SK-N-SH (cell line): Measurements from ENCODE around the gene TRAPPC2B. TPM values are rescaled to one million over a fixed set of nuclear protein-coding genes. Genes with fewer than 3 reads are reported as not detected.

Source experiments
- CTCF ChIA-PET: fragments of 300-600, 350-600 bp; formaldehyde crosslinking; extraction: SDS; loops from one replicate; lab custom pipeline; 2021; lab: Yijun Ruan, JAX
- POLR2A ChIA-PET: fragments of 350-600 bp; sonication (Branson Sonifier 250); formaldehyde crosslinking; extraction: SDS; loops from one replicate; lab custom pipeline; 2020; ENCODE audit warnings: antibody characterized with exemption, inconsistent platforms; lab: Yijun Ruan, JAX
- DNase-seq: peaks from one replicate; pipeline ENCODE4 v3.0.0; 2012
- H2AFZ ChIP-seq: fragments of 200-600 bp; sonication (generic); 2 replicates; pipeline ENCODE4 v1.8.1; 2016; ENCODE audit warnings: antibody characterized with exemption, mild to moderate bottlenecking, low read depth
- H3F3A ChIP-seq: fragments of 200-600 bp; sonication (generic); replicated peaks from 2 replicates; pipeline ENCODE3; 2016; ENCODE audit warnings: antibody characterized with exemption, mild to moderate bottlenecking; ENCODE audit not compliant: insufficient read depth
- H3K27ac ChIP-seq, 2 experiments: fragments of 200-500 bp in 1 of 2; fragments of 200-600 bp in 1 of 2; sonication (Bioruptor generic) in 1 of 2; sonication (generic), shearing (Covaris generic) in 1 of 2; 2 replicates each; pipeline versions ENCODE4 v1.5.1 to v1.6.1; 2014 to 2016; ENCODE audit warnings: low read depth in 2 of 2, inconsistent platforms in 1 of 2, low read length in 1 of 2, mild to moderate bottlenecking in 1 of 2, mixed read lengths in 1 of 2
- H3K27me3 ChIP-seq: fragments of 200-600 bp; sonication (generic), shearing (Covaris generic); 2 replicates; pipeline ENCODE4 v1.6.1; 2016; ENCODE audit warnings: mixed run types; ENCODE audit not compliant: insufficient read depth
- H3K36me3 ChIP-seq, 2 experiments: fragments of 200-500 bp in 1 of 2; fragments of 200-600 bp in 1 of 2; sonication (Bioruptor generic) in 1 of 2; sonication (generic) in 1 of 2; replicated peaks in 1 of 2; 2 replicates each; pipeline versions ENCODE3 to v1.5.1; 2014 to 2016; ENCODE audit warnings: low read length in 1 of 2, mild to moderate bottlenecking in 1 of 2; ENCODE audit not compliant: insufficient read depth in 2 of 2, control insufficient read depth in 1 of 2
- H3K4me1 ChIP-seq, 2 experiments: fragments of 200-500 bp in 1 of 2; fragments of 200-600 bp in 1 of 2; sonication (Bioruptor generic) in 1 of 2; sonication (generic), shearing (Covaris generic) in 1 of 2; 2 replicates each; pipeline versions ENCODE4 v1.5.1 to v1.6.1; 2014 to 2016; ENCODE audit warnings: low read depth in 1 of 2, low read length in 1 of 2, mixed run types in 1 of 2; ENCODE audit not compliant: insufficient read depth in 2 of 2, control insufficient read depth in 1 of 2
- H3K4me2 ChIP-seq: fragments of 200-600 bp; sonication (generic), shearing (Covaris generic); 2 replicates; pipeline ENCODE4 v1.6.1; 2017; ENCODE audit warnings: mixed run types
- H3K4me3 ChIP-seq, 2 experiments: fragments of 200-500 bp in 1 of 2; fragments of 200-600 bp in 1 of 2; sonication (Bioruptor generic) in 1 of 2; sonication (generic), shearing (Covaris generic) in 1 of 2; 2 replicates each; pipeline versions ENCODE4 v1.5.1 to v1.8.1; 2014 to 2016; ENCODE audit warnings: low read depth in 2 of 2, inconsistent platforms in 1 of 2, low read length in 1 of 2, mild to moderate bottlenecking in 1 of 2, mixed read lengths in 1 of 2, moderate library complexity in 1 of 2
- H3K79me2 ChIP-seq: fragments of 200-600 bp; sonication (generic); 2 replicates; pipeline ENCODE4 v1.8.1; 2017; ENCODE audit warnings: mild to moderate bottlenecking; ENCODE audit not compliant: insufficient read depth
- H3K9ac ChIP-seq: fragments of 200-600 bp; sonication (generic); 2 replicates; pipeline ENCODE4 v1.6.1; 2017; ENCODE audit warnings: mixed run types
- H3K9me2 ChIP-seq: fragments of 200-600 bp; sonication (generic); 2 replicates; pipeline ENCODE4 v1.6.1; 2017; ENCODE audit warnings: mixed run types
- H3K9me3 ChIP-seq: fragments of 200-600 bp; sonication (generic); 2 replicates; pipeline ENCODE4 v1.6.1; 2017; ENCODE audit warnings: mixed run types, mild to moderate bottlenecking, moderate library complexity
- H4K20me1 ChIP-seq: fragments of 200-600 bp; sonication (generic); 2 replicates; pipeline ENCODE4 v1.6.1; 2017; ENCODE audit warnings: mild to moderate bottlenecking, mixed run types; ENCODE audit not compliant: insufficient read depth
- EP300 ChIP-seq, 2 experiments: IDR thresholded peaks; 2 replicates each; pipeline versions ENCODE4 v1.4.0 to v1.6.1; 2012; ENCODE audit warnings: borderline replicate concordance in 1 of 2, low read depth in 1 of 2, low read length in 1 of 2
- FOSL2 ChIP-seq: IDR thresholded peaks from 2 replicates; pipeline ENCODE4 v1.4.0; 2012; ENCODE audit warnings: low read depth, mild to moderate bottlenecking, moderate library complexity, borderline replicate concordance
- FOXJ3 ChIP-seq: sonication (generic); formaldehyde crosslinking; IDR thresholded peaks from 2 replicates; pipeline ENCODE4 v1.5.1; 2020; ENCODE audit warnings: mild to moderate bottlenecking, missing genetic modification reagents
- FOXM1 ChIP-seq: IDR thresholded peaks from 2 replicates; pipeline ENCODE4 v1.4.0; 2012; ENCODE audit warnings: low read depth, mild to moderate bottlenecking
- GABPA ChIP-seq: IDR thresholded peaks from 2 replicates; pipeline ENCODE4 v1.4.0; 2012; ENCODE audit warnings: low read depth, mild to moderate bottlenecking
- MXI1 ChIP-seq: IDR thresholded peaks from 2 replicates; pipeline ENCODE4 v1.6.1; 2012; ENCODE audit warnings: mild to moderate bottlenecking, low read depth, low read length, improper control_type of control experiment
- NFIC ChIP-seq: IDR thresholded peaks from 2 replicates; pipeline ENCODE4 v1.4.0; 2012; ENCODE audit warnings: borderline replicate concordance
- NRF1 ChIP-seq: IDR thresholded peaks from 2 replicates; pipeline ENCODE4 v1.6.1; 2012; ENCODE audit warnings: low read depth, mild to moderate bottlenecking, low read length
- RXRA ChIP-seq: IDR thresholded peaks from 2 replicates; pipeline ENCODE4 v1.4.0; 2012; ENCODE audit warnings: low read depth, mild to moderate bottlenecking, borderline replicate concordance
- WGBS: methylation state at CpG from one replicate; pipeline ENCODE4 v1.1.6; 2017; ENCODE audit warnings: low lambda C conversion rate; 5-methylcytosine and 5-hydroxymethylcytosine counted together
- polyA plus RNA-seq, 3 experiments: library from polyadenylated mRNA; depleted of rRNA; stranded (reverse); fragments of >200 nt; gene quantifications; 2 replicates each; pipeline ENCODE4 v1.2.3, GENCODE V29; 2012
- TF ChIP-seq, protein P1 (sequence below): fragments of 150-350 bp; IDR thresholded peaks from 2 replicates; pipeline ENCODE4 v1.6.1; 2016; ENCODE audit warnings: mild to moderate bottlenecking, low read depth, low read length
- TF ChIP-seq, protein P2 (sequence below): IDR thresholded peaks from 2 replicates; pipeline ENCODE4 v1.4.0; 2012; ENCODE audit warnings: low read depth, borderline replicate concordance
- TF ChIP-seq, protein P3 (sequence below): IDR thresholded peaks from 2 replicates; pipeline ENCODE4 v1.4.0; 2012; ENCODE audit warnings: low read depth, borderline replicate concordance

The TRAPPC2B gene
- polyA plus RNA-seq, 1 of the 3 experiments (the other 2 are of a cell fraction), result 21.0 TPM

DNA sequence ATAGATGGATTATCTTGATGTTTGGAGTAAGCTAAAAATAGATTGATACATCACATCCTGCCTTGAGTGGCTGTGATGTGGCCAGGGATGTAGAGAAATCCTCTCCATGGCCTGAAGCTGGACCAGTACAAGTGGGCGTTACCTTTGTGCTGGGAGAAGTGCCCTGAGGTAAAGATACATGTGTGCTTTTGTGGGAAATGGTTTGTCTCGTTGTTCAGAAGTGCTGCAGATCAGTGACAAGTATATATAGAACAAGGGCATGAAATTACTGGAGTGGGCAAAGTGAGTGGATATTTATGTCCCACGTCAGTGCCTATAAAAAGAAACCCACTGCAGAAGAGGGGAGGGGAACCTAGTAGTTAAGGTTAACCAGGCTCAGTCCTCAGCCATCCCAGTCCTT lies 24.5 kb upstream of the TRAPPC2B start:
- Histone ChIP-seq H3K4me3 (no peak overlapping the region), H3K27ac (no peak overlapping the region), H3K4me2 (no peak overlapping the region), H3K4me1 (no peaks in the 10 kb centered on the region), H3K9me3 (no peaks in the 10 kb centered on the region), H2AFZ (no peak overlapping the region), H3K79me2 (no peaks in the 10 kb centered on the region), H3K9ac (no peak overlapping the region), H4K20me1 (no peaks in the 10 kb centered on the region), H3F3A (peaks cover 4% of the 10 kb centered on the region), H3K9me2 (no peaks in the 10 kb centered on the region), H3K36me3 (peaks cover 0 to 6% of the 10 kb centered on the region in 2 experiments), H3K27me3 (no peaks in the 10 kb centered on the region)
- 61% methylated on average over 3 of the region's 3 CpGs for WGBS
- POLR2A ChIA-PET, result no interaction called here
- TF ChIP-seq, protein P1, sequence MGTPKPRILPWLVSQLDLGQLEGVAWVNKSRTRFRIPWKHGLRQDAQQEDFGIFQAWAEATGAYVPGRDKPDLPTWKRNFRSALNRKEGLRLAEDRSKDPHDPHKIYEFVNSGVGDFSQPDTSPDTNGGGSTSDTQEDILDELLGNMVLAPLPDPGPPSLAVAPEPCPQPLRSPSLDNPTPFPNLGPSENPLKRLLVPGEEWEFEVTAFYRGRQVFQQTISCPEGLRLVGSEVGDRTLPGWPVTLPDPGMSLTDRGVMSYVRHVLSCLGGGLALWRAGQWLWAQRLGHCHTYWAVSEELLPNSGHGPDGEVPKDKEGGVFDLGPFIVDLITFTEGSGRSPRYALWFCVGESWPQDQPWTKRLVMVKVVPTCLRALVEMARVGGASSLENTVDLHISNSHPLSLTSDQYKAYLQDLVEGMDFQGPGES, result no peak
- TF ChIP-seq, protein P2, sequence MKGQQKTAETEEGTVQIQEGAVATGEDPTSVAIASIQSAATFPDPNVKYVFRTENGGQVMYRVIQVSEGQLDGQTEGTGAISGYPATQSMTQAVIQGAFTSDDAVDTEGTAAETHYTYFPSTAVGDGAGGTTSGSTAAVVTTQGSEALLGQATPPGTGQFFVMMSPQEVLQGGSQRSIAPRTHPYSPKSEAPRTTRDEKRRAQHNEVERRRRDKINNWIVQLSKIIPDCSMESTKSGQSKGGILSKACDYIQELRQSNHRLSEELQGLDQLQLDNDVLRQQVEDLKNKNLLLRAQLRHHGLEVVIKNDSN, result no peak
- no peak for TF ChIP-seq NFIC
- no peak for TF ChIP-seq FOXM1
- no peak for TF ChIP-seq EP300 (IDR thresholded peaks at IDR 0.05; ENCODE audit: borderline replicate concordance in 1 of 2, low read depth in 1 of 2, low read length in 1 of 2)
- TF ChIP-seq, protein P3, sequence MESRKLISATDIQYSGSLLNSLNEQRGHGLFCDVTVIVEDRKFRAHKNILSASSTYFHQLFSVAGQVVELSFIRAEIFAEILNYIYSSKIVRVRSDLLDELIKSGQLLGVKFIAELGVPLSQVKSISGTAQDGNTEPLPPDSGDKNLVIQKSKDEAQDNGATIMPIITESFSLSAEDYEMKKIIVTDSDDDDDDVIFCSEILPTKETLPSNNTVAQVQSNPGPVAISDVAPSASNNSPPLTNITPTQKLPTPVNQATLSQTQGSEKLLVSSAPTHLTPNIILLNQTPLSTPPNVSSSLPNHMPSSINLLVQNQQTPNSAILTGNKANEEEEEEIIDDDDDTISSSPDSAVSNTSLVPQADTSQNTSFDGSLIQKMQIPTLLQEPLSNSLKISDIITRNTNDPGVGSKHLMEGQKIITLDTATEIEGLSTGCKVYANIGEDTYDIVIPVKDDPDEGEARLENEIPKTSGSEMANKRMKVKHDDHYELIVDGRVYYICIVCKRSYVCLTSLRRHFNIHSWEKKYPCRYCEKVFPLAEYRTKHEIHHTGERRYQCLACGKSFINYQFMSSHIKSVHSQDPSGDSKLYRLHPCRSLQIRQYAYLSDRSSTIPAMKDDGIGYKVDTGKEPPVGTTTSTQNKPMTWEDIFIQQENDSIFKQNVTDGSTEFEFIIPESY, result no peak
- no peak for TF ChIP-seq NRF1
- TF ChIP-seq FOSL2, result no peak
- TF ChIP-seq FOXJ3, result no peak
- no peak for TF ChIP-seq RXRA
- CTCF ChIA-PET, result no interaction called here
- DNase-seq, result no peak

DNA sequence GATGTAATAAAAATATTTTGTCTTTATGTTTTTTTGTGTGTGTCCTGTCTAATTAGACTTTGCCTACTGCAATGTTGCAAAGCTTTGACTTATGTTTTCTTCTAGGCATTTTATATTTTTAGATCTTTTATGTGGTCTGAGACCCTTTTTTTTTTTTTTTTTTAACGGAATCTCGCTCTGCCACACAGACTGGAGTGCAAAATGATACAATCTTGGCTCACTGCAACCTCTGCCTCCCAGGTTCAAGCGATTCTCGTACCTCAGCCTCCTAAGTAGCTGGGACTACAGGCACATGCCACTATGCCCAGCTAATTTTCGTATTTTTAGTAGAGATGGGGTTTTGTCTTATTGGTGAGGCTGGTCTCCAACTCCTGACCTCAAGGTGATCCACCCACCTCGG lies 20.8 kb upstream of the TRAPPC2B start:
- Histone ChIP-seq H3K4me1 (no peaks in the 10 kb centered on the region), H3K36me3 (no peaks in the 10 kb centered on the region), H3K9me2 (no peaks in the 10 kb centered on the region), H4K20me1 (no peaks in the 10 kb centered on the region), H3K27me3 (no peaks in the 10 kb centered on the region), H3K4me3 (no peak overlapping the region), H3K4me2 (no peak overlapping the region), H3K79me2 (no peaks in the 10 kb centered on the region), H2AFZ (no peak overlapping the region), H3F3A (peaks cover 4% of the 10 kb centered on the region), H3K27ac (no peak overlapping the region), H3K9ac (no peak overlapping the region), H3K9me3 (no peaks in the 10 kb centered on the region)
- DNase-seq, result no peak
- CTCF ChIA-PET, result no interaction called here
- TF ChIP-seq MXI1 (no peak), GABPA (no peak)
- TF ChIP-seq, protein P2, result no peak
- 56% methylated on average over 6 of the region's 6 CpGs for WGBS
- POLR2A ChIA-PET, result no interaction called here
